K562 (cell line): ENCODE results near the gene MED15. TPM values are rescaled to one million over a fixed set of nuclear protein-coding genes. Genes with fewer than 3 reads are reported as not detected.

ENCODE experiments used
- ATAC-seq: fragments of 200-7000 bp; cut with Tn5 transposase; 3 replicates; pipeline ENCODE4 v1.9.1; 2020; ENCODE audit warnings: moderate library complexity
- BruUV-seq: library from RNA; stranded (reverse); fragments of 400-500 nt; replicated peaks from 2 replicates; lab custom pipeline; 2021; lab: Mats Ljungman, UMichigan
- CTCF ChIA-PET: fragments of 300-600 bp; formaldehyde crosslinking; extraction: SDS; loops from one replicate; lab custom pipeline; 2021; ENCODE audit warnings: low intra/inter-chr PET ratio; lab: Yijun Ruan, JAX
- POLR2A ChIA-PET: fragments of 300-600, 350-650 bp; sonication (Branson Sonifier 250); formaldehyde crosslinking; extraction: SDS; loops from one replicate; lab custom pipeline; 2021; ENCODE audit warnings: antibody characterized with exemption, inconsistent platforms; lab: Yijun Ruan, JAX
- DNase-seq, 4 experiments: peaks; one replicate each; pipeline versions ENCODE4 v3.0.0 to v3.0.0-alpha.2; 2011 to 2018; ENCODE audit warnings: low spot score in 3 of 4, mixed read lengths in 3 of 4; ENCODE audit errors: extremely low read depth in 1 of 4
- FAIRE-seq: peaks from 2 replicates; lab custom pipeline; 2011; peaks lifted over from hg19 to GRCh38; lab: Jason Lieb, UNC
- H2AFZ ChIP-seq: 2 replicates; pipeline ENCODE4 v1.6.0; 2011; ENCODE audit warnings: low read depth, low read length, control low read depth, inconsistent platforms
- H3K27ac ChIP-seq: fragments of 200-600 bp; 3 replicates; pipeline ENCODE4 v1.8.0; 2011; ENCODE audit warnings: low read depth, mild to moderate bottlenecking, control low read depth, inconsistent platforms, low read length, moderate library complexity, mixed read lengths; ENCODE audit errors: extremely low read depth
- H3K27me3 ChIP-seq, 2 experiments: fragments of 300-600 bp in 1 of 2; 2 replicates in 1 of 2; 3 replicates in 1 of 2; pipeline versions ENCODE4 v1.6.0 to v1.8.0; 2011; ENCODE audit warnings: inconsistent platforms in 2 of 2, low read length in 2 of 2, mild to moderate bottlenecking in 1 of 2, mixed read lengths in 1 of 2, moderate library complexity in 1 of 2; ENCODE audit not compliant: control insufficient read depth in 2 of 2, insufficient read depth in 2 of 2
- H3K36me3 ChIP-seq: fragments of 300-600 bp; 3 replicates; pipeline ENCODE4 v1.8.0; 2011; ENCODE audit warnings: mild to moderate bottlenecking, low read length, inconsistent platforms; ENCODE audit not compliant: control insufficient read depth, insufficient read depth
- H3K4me1 ChIP-seq, 2 experiments: fragments of 200-600 bp in 1 of 2; replicated peaks in 1 of 2; 2 replicates in 1 of 2; 3 replicates in 1 of 2; pipeline versions ENCODE4 v1.5.1 to v1.8.0; 2011; ENCODE audit warnings: inconsistent platforms in 2 of 2, low read length in 2 of 2, mild to moderate bottlenecking in 1 of 2, mixed read lengths in 1 of 2, moderate library complexity in 1 of 2; ENCODE audit not compliant: control insufficient read depth in 2 of 2, insufficient read depth in 2 of 2
- H3K4me2 ChIP-seq: 2 replicates; pipeline ENCODE4 v1.6.1; 2011; ENCODE audit warnings: low read length, control low read depth, inconsistent platforms, mixed read lengths; ENCODE audit not compliant: insufficient read depth
- H3K4me3 ChIP-seq: fragments of 200-600 bp; sonication (generic), shearing (Covaris generic); 2 replicates; pipeline ENCODE4 v1.5.1; 2016; ENCODE audit warnings: control low read depth, inconsistent platforms
- H3K79me2 ChIP-seq: fragments of 200-600 bp; 3 replicates; pipeline ENCODE4 v1.8.0; 2011; ENCODE audit warnings: low read length, inconsistent platforms; ENCODE audit not compliant: control insufficient read depth, insufficient read depth
- H3K9ac ChIP-seq, 2 experiments: 2 replicates each; pipeline versions ENCODE4 v1.6.0 to v1.6.1; 2011; ENCODE audit warnings: low read depth in 2 of 2, low read length in 2 of 2, control low read depth in 1 of 2, inconsistent platforms in 1 of 2, mild to moderate bottlenecking in 1 of 2, mixed read lengths in 1 of 2; ENCODE audit not compliant: insufficient read depth in 1 of 2
- H3K9me1 ChIP-seq: one replicate; pipeline ENCODE4 v1.6.0; 2011; ENCODE audit warnings: inconsistent platforms, mild to moderate bottlenecking, low read length, moderate library complexity; ENCODE audit not compliant: control insufficient read depth, insufficient read depth
- H3K9me3 ChIP-seq: replicated peaks from 2 replicates; pipeline ENCODE4 v1.5.1; 2011; ENCODE audit warnings: low read depth, low read length, inconsistent platforms; ENCODE audit not compliant: control insufficient read depth, insufficient read depth
- H4K20me1 ChIP-seq: replicated peaks from 2 replicates; pipeline ENCODE4 v1.6.1; 2011; ENCODE audit warnings: low read length, inconsistent platforms, mixed read lengths; ENCODE audit not compliant: control insufficient read depth, insufficient read depth
- BCL6 ChIP-seq: fragments of 250-450 bp; sonication (Bioruptor Pico); IDR thresholded peaks from 2 replicates; pipeline ENCODE4 v1.4.0; 2020
- BRCA1 ChIP-seq, 2 experiments: fragments of 450-650 bp in 1 of 2; sonication (generic) in 1 of 2; formaldehyde crosslinking in 1 of 2; IDR thresholded peaks; 2 replicates each; pipeline versions ENCODE4 v1.5.0 to v1.6.1; 2017 to 2020; ENCODE audit warnings: mild to moderate bottlenecking in 1 of 2, missing genetic modification reagents in 1 of 2
- CBX3 ChIP-seq, 2 experiments: IDR thresholded peaks; 1 replicate in 1 of 2; 2 replicates in 1 of 2; pipeline ENCODE4 v1.6.1; 2012; ENCODE audit warnings: inconsistent platforms in 2 of 2, low read length in 2 of 2, borderline replicate concordance in 1 of 2, control low read depth in 1 of 2
- ESRRA ChIP-seq: fragments of 450-650 bp; IDR thresholded peaks from 2 replicates; pipeline ENCODE4 v1.6.1; 2014; ENCODE audit warnings: low read depth, mild to moderate bottlenecking, moderate library complexity, borderline replicate concordance
- FOXP1 ChIP-seq: sonication (generic); formaldehyde crosslinking; IDR thresholded peaks from 2 replicates; pipeline ENCODE4 v1.8.0; 2022; ENCODE audit warnings: mild to moderate bottlenecking, missing genetic modification reagents
- GABPB1 ChIP-seq: sonication (generic); formaldehyde crosslinking; IDR thresholded peaks from 2 replicates; pipeline ENCODE4 v1.8.0; 2022; ENCODE audit warnings: mild to moderate bottlenecking, missing genetic modification reagents
- HCFC1 ChIP-seq: IDR thresholded peaks from 2 replicates; pipeline ENCODE4 v1.6.1; 2012; ENCODE audit warnings: low read depth, low read length, improper control_type of control experiment
- MTA2 ChIP-seq: fragments of 450-650 bp; IDR thresholded peaks from 2 replicates; pipeline ENCODE4 v1.6.1; 2016; ENCODE audit warnings: low read depth
- MYBL2 ChIP-seq, 2 experiments: fragments of 450-650 bp in 1 of 2; sonication (generic) in 1 of 2; formaldehyde crosslinking in 1 of 2; IDR thresholded peaks; 2 replicates each; pipeline versions ENCODE4 v1.6.1 to v1.8.1; 2017 to 2022; ENCODE audit warnings: borderline replicate concordance in 1 of 2, inconsistent platforms in 1 of 2, low read depth in 1 of 2, mild to moderate bottlenecking in 1 of 2, missing genetic modification reagents in 1 of 2, moderate library complexity in 1 of 2
- SLC30A9 ChIP-seq: fragments of 250-450 bp; sonication (Bioruptor Pico); IDR thresholded peaks from 2 replicates; pipeline ENCODE4 v1.8.0; 2022; ENCODE audit warnings: mild to moderate bottlenecking, moderate library complexity
- SMARCC2 ChIP-seq: fragments of 450-650 bp; IDR thresholded peaks from 2 replicates; pipeline ENCODE4 v1.6.1; 2017; ENCODE audit warnings: antibody characterized with exemption, moderate library complexity, mild to moderate bottlenecking, low read depth
- SP2 ChIP-seq: IDR thresholded peaks from 2 replicates; pipeline ENCODE4 v1.6.1; 2011; ENCODE audit warnings: mild to moderate bottlenecking, low read depth, low read length, moderate library complexity; ENCODE audit not compliant: poor library complexity, severe bottlenecking; ENCODE audit errors: extremely low read depth
- SREBF2 ChIP-seq: sonication (generic); formaldehyde crosslinking; IDR thresholded peaks from 2 replicates; pipeline ENCODE4 v1.4.0; 2020; ENCODE audit warnings: mild to moderate bottlenecking, missing genetic modification reagents
- TCF3 ChIP-seq: sonication (generic); formaldehyde crosslinking; IDR thresholded peaks from 2 replicates; pipeline ENCODE4 v1.4.0; 2020; ENCODE audit warnings: mild to moderate bottlenecking, missing genetic modification reagents
- ZFX ChIP-seq: sonication (generic); formaldehyde crosslinking; IDR thresholded peaks from 2 replicates; pipeline ENCODE4 v1.8.0; 2022; ENCODE audit warnings: mild to moderate bottlenecking, missing genetic modification reagents, moderate library complexity
- ZNF143 ChIP-seq: sonication (generic); formaldehyde crosslinking; IDR thresholded peaks from 2 replicates; pipeline ENCODE4 v1.9.0; 2022; ENCODE audit warnings: mild to moderate bottlenecking, missing genetic modification reagents
- ZNF282 ChIP-seq: sonication (generic); formaldehyde crosslinking; IDR thresholded peaks from 2 replicates; pipeline ENCODE4 v1.8.1; 2023; ENCODE audit warnings: missing genetic modification reagents
- ZNF79 ChIP-seq: fragments of 250-450 bp; sonication (Bioruptor Pico); IDR thresholded peaks from 2 replicates; pipeline ENCODE4 v1.4.0; 2020; ENCODE audit warnings: low read depth, mild to moderate bottlenecking, moderate library complexity
- WGBS: fragments of 100-300 bp; shearing (Covaris generic); methylation state at CpG from one replicate; pipeline ENCODE4 v1.1.6; 2016; ENCODE audit warnings: low coverage, mixed read lengths; ENCODE audit not compliant: insufficient coverage; ENCODE audit errors: missing lambda C conversion rate; 5-methylcytosine and 5-hydroxymethylcytosine counted together
- in situ Hi-C: fragments of 300-500 bp; cut with MboI; formaldehyde crosslinking; loops from 4 replicates; pipeline ENCODE4 v1.15.0; 2018; ENCODE audit warnings: inconsistent platforms, mixed read lengths
- intact Hi-C: fragments of 100-400 bp; cut with micrococcal nuclease; formaldehyde crosslinking; loops from 2 replicates; pipeline ENCODE4 v1.14.2; 2022
- polyA plus RNA-seq, 8 experiments: library from polyadenylated mRNA; depleted of rRNA in 4 of 8; stranded (reverse) in 5 of 8; unstranded in 3 of 8; fragments of >200 nt; fragmentation: Nextera tagmentation in 2 of 8; fragmentation: Illumina TruSeq in 1 of 8; extraction: Ambion mirVana in 2 of 8; extraction: Trizol in 1 of 8; gene quantifications; 2 replicates each; pipeline versions ENCODE4 v1.2.1 to v1.2.3, GENCODE V29; 2011 to 2014; ENCODE audit warnings: inconsistent platforms in 1 of 8, missing spikeins in 1 of 8
- total RNA-seq, 7 experiments: library from RNA; depleted of rRNA in 6 of 7; stranded (reverse); fragments of >200 nt in 6 of 7; fragmentation: Illumina TruSeq in 2 of 7; extraction: Trizol in 2 of 7; gene quantifications; 2 replicates each; pipeline versions ENCODE4 v1.2.1 to v1.2.3, GENCODE V29; 2011 to 2021; ENCODE audit warnings: low replicate concordance in 1 of 7
- TF ChIP-seq, protein P1 (sequence below): fragments of 450-650 bp; IDR thresholded peaks from 2 replicates; pipeline ENCODE4 v1.6.1; 2016; ENCODE audit warnings: missing biosample characterization, missing genetic modification characterization
- TF ChIP-seq, protein P2 (sequence below): fragments of 450-650 bp; formaldehyde crosslinking; IDR thresholded peaks from 2 replicates; pipeline ENCODE4 v1.4.0; 2020; ENCODE audit warnings: mild to moderate bottlenecking, moderate library complexity
- TF ChIP-seq, protein P3 (sequence below): fragments of 250-450 bp; sonication (Bioruptor Pico); IDR thresholded peaks from 2 replicates; pipeline ENCODE4 v1.9.0; 2021; ENCODE audit warnings: mild to moderate bottlenecking

MED15 gene
- total and polyA plus RNA-seq, 9 of the 15 experiments (the other 6 are each of a cell fraction or from before 2014, with no cell fraction given) = 4.0 to 271 (median 60.1) TPM

DNA sequence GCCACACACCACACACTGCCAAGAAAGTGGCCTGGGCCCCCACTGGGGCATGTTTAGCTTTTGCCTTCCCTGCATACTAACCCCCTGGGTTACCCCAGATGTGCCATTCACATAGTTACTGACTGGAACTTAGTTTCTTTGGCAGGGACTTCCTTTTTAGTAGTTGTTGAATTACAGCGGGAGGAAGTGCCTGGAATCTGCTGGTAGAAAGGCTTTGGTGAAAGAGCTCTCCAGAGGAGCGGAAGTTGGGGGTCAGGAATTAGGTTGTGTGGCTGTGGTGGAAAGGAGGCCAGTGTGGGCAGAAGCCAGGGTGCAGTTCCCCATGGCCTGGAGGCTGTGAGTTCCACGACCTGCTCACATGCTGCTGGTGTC lies 69.0 kb downstream of the MED15 start:
- FAIRE-seq = no peak
- no peak for TF ChIP-seq ZFX (CRISPR knock-in tag)
- TF ChIP-seq HCFC1 = 0 out of 2 replicates have a peak, but pooled peaks have one; percentile 30
- no peak for TF ChIP-seq BCL6 (CRISPR knock-in tag)
- no peak for TF ChIP-seq ZNF79 (CRISPR knock-in tag)
- TF ChIP-seq SLC30A9 (CRISPR knock-in tag) = no peak
- no peak for TF ChIP-seq ZNF282 (CRISPR knock-in tag)
- no peak for TF ChIP-seq BRCA1 (IDR thresholded peaks at IDR 0.05)
- no peak; the same call in 1 of the 2 replicates for TF ChIP-seq BRCA1 (CRISPR knock-in tag; IDR thresholded peaks at IDR 0.05)
- no peak for TF ChIP-seq MYBL2 (IDR thresholded peaks at IDR 0.05; ENCODE audit: low read depth)
- no peak for TF ChIP-seq MYBL2 (CRISPR knock-in tag; IDR thresholded peaks at IDR 0.05; ENCODE audit: borderline replicate concordance)
- TF ChIP-seq MTA2 = no peak
- peak; percentile 50; the same call in 1 of the 2 replicates for TF ChIP-seq FOXP1 (CRISPR knock-in tag)
- TF ChIP-seq, protein P1, sequence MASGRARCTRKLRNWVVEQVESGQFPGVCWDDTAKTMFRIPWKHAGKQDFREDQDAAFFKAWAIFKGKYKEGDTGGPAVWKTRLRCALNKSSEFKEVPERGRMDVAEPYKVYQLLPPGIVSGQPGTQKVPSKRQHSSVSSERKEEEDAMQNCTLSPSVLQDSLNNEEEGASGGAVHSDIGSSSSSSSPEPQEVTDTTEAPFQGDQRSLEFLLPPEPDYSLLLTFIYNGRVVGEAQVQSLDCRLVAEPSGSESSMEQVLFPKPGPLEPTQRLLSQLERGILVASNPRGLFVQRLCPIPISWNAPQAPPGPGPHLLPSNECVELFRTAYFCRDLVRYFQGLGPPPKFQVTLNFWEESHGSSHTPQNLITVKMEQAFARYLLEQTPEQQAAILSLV = no peak
- TF ChIP-seq SREBF2 = no peak
- TF ChIP-seq, protein P2, sequence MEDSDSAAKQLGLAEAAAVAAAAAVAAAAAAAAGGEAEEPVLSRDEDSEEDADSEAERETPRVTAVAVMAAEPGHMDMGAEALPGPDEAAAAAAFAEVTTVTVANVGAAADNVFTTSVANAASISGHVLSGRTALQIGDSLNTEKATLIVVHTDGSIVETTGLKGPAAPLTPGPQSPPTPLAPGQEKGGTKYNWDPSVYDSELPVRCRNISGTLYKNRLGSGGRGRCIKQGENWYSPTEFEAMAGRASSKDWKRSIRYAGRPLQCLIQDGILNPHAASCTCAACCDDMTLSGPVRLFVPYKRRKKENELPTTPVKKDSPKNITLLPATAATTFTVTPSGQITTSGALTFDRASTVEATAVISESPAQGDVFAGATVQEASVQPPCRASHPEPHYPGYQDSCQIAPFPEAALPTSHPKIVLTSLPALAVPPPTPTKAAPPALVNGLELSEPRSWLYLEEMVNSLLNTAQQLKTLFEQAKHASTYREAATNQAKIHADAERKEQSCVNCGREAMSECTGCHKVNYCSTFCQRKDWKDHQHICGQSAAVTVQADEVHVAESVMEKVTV (CRISPR knock-in tag) = no peak
- no peak for TF ChIP-seq GABPB1
- no peak for TF ChIP-seq ZNF143
- TF ChIP-seq CBX3 (IDR thresholded peaks at IDR 0.05; ENCODE audit: borderline replicate concordance in 1 of 2, low read length in 2 of 2) = no peak
- TF ChIP-seq SMARCC2 = no peak
- no peak for TF ChIP-seq TCF3 (CRISPR knock-in tag)
- TF ChIP-seq ESRRA = no peak
- TF ChIP-seq, protein P3, sequence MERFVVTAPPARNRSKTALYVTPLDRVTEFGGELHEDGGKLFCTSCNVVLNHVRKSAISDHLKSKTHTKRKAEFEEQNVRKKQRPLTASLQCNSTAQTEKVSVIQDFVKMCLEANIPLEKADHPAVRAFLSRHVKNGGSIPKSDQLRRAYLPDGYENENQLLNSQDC = no peak
- peak; percentile 12 for TF ChIP-seq SP2

More for the DNA sequence above, 69.0 kb downstream of the MED15 start:
- no peaks in the 10 kb centered on the region for H3K79me2 ChIP-seq
- no peak overlapping the region for H3K4me2 ChIP-seq
- ChIA-PET CTCF (interaction anchor here (2.0 kb wide), 2 partner anchors 9 to 159 kb away, joined by 6 to 11 read pairs; no protein-coding TSS in a partner anchor), POLR2A (interaction anchor here (0.6 to 68.9 kb wide), 8 partner anchors 9 to 108 kb away, joined by 3 to 1693 read pairs (median 4); partner anchors contain the start of gene MED15)
- peaks cover 62% of the 10 kb centered on the region for H4K20me1 ChIP-seq
- peaks cover 10 to 36% of the 10 kb centered on the region in 2 experiments for H3K4me1 ChIP-seq
- H3K9me1 ChIP-seq = peaks cover 17% of the 10 kb centered on the region
- H3K9ac ChIP-seq = peak overlapping the region in 1 of 2 experiments; percentile 78; a peak in 2 of 4 replicates
- H3K27me3 ChIP-seq = no peaks in the 10 kb centered on the region
- H3K9me3 ChIP-seq = no peaks in the 10 kb centered on the region
- peaks cover 98% of the 10 kb centered on the region for H3K36me3 ChIP-seq
- no peak for DNase-seq
- no peak for ATAC-seq
- in situ Hi-C loops (no loop called here), intact Hi-C loops (no loop called here)
- H3K4me3 ChIP-seq = no peak overlapping the region
- BruUV-seq = no TSS peak
- 80% methylated on average over 3 of the region's 3 CpGs for WGBS
- H2AFZ ChIP-seq = no peak overlapping the region
- H3K27ac ChIP-seq = no peak overlapping the region; the same call in 2 of the 3 replicates
